GM12801 (cell line): ENCODE results near the gene FAF1.

Source experiments
- TF ChIP-seq, protein P1 (sequence below): IDR thresholded peaks from one replicate; pipeline ENCODE4 v1.5.1; 2011; ENCODE audit warnings: control low read depth; ENCODE audit not compliant: insufficient read length; ENCODE audit errors: extremely low read depth

Gene FAF1

DNA sequence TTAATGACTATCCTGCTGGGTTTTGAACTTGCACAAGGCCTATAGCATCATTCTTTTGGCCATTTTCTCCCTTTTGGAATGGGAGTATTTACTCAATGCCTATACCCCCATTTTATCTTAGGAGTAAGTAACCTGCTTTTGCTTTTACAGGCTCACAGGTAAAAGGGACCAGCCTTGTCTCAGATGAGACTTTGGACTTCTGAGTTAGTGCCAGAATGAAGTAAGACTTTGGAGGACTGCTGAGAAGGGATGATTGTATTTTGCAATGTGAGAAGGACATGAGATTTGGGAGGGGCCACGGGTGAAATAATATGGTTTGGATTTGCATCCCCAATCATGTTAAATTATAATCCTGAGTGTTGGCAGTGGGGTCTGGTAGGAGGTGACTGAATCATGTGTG is 212.7 kb downstream of the FAF1 start:
- TF ChIP-seq, protein P1, sequence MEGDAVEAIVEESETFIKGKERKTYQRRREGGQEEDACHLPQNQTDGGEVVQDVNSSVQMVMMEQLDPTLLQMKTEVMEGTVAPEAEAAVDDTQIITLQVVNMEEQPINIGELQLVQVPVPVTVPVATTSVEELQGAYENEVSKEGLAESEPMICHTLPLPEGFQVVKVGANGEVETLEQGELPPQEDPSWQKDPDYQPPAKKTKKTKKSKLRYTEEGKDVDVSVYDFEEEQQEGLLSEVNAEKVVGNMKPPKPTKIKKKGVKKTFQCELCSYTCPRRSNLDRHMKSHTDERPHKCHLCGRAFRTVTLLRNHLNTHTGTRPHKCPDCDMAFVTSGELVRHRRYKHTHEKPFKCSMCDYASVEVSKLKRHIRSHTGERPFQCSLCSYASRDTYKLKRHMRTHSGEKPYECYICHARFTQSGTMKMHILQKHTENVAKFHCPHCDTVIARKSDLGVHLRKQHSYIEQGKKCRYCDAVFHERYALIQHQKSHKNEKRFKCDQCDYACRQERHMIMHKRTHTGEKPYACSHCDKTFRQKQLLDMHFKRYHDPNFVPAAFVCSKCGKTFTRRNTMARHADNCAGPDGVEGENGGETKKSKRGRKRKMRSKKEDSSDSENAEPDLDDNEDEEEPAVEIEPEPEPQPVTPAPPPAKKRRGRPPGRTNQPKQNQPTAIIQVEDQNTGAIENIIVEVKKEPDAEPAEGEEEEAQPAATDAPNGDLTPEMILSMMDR: no peak

DNA sequence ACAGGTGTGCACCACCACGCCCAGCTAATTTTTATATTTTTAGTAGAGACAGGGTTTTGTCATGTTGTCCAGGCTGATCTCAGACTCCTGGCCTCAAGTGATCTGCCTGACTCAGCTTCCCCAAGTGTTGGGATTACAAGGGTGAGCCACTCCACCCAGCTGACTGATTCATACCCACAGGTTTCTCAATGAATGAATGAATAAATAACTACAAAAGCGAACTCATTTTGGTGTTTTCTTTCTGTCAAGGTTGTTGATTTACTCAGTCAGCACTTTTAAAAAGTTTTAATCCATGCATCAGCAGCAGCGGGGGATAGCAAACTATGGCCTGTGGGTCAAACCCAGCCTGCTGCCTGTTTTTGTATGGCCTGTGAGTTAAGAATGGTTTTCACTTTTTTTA is 217.5 kb downstream of the FAF1 start:
- TF ChIP-seq, protein P1: no peak

DNA sequence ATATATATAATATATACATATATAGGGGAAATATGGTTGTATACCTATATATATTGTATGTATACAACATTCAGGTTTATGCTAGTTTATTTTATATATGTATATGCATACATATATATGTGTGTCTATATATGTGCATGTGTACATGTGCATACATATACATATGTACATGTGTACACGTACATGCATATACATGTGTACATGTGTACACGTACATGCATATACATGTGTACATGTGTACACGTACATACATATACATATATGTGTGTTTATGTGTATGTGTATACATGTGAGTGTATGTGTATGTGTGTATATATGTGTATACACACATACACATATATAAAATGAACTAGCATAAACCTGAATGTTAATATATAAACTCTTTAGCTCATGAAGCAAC is 220.9 kb downstream of the FAF1 start:
- TF ChIP-seq, protein P1: no peak

DNA sequence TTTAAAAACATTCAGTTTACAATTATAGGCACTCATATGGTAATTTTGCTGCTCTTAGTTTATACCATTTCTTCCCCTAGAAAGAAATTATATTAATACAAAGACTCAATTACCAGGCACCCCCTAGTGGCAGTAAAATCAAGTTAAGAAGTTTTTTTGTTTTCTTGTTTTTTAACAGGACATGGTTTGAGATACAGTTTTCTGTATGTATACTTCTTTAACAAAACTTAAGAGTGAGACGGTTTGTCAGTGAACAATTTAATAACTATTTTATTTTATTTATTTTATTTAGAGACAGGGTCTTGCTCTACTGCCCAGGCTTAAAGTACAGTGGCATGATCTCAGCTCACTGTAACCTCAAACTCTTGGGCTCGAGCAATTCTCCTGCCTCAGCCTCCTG is 224.6 kb downstream of the FAF1 start:
- TF ChIP-seq, protein P1: no peak

DNA sequence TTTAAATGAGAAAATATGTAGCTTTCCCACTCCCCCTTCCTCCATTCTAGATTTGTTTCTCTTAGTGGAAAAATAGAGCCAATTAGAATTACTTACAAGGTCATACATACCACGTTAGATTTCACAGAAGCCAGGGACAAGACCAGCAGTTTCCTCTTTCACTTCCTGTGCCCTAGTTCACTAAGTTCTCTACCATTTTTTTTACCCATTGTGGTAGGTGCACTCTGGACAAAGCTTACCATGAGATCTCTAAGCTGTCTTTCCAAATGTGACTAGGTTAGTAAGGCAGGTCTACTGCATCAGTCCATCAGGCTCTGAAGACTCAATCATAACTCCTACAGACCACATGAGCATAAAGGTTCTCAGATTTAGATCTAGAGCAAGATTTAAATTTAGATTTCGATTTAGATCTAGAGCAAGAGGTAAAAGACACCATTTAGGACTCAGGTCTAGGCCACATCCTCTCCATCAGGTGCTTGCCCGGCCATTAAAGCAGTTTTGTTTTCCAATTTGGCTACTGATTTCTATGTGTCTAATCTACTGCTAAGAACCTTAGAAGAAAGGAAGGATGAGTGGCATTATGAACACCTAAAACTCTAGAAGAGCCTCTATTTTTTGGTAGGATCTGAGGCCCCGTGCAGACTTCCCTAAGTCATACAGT is 235.3 kb downstream of the FAF1 start:
- TF ChIP-seq, protein P1: no peak

DNA sequence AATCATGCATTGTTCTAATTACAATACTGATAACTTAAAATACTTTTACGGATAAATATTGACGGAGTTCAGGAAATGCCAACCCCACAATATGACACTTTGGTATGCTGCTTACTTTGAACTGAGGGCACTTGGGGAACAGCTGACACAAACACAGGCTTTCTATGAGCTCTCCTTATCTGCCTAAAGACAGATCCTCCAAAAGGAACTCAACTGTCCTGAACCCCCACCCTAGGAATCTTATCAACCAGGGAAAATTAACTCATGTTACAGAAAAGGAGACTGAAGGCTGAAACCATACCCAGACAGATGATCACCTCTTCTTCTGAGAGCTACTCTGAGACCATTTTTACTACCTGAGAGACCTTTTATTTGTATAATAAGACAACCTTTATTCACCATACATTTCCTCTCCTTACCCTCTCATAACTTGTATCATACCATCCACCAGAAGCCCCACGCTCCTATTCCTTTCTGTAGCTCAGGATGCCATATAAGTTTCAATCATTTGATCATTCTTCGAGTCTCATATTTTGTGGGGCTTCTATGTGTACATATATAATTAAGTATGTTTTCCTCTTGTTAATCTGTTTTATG is 239.5 kb downstream of the FAF1 start:
- TF ChIP-seq, protein P1: no peak

DNA sequence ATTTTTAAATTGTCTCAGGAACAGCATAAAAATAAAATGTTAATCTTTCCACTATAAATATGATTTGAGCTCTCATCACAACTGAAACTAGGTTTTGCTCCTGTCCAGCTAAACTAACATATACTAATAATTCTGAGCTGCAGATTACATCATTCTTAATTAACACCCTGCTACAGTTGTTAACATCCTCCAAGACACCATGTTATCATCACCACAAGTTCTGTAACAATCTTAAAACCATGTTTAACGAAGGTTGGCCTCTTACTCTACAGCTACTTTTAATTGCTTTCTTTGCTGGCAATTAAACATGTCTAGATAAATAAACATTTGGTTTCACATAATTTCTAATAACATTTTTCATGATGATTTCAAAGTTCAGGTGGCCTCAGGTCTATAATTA is 240.9 kb downstream of the FAF1 start:
- TF ChIP-seq, protein P1: no peak
